ENCODE measurements around the gene ZMIZ1.

ZMIZ1 gene

DNA sequence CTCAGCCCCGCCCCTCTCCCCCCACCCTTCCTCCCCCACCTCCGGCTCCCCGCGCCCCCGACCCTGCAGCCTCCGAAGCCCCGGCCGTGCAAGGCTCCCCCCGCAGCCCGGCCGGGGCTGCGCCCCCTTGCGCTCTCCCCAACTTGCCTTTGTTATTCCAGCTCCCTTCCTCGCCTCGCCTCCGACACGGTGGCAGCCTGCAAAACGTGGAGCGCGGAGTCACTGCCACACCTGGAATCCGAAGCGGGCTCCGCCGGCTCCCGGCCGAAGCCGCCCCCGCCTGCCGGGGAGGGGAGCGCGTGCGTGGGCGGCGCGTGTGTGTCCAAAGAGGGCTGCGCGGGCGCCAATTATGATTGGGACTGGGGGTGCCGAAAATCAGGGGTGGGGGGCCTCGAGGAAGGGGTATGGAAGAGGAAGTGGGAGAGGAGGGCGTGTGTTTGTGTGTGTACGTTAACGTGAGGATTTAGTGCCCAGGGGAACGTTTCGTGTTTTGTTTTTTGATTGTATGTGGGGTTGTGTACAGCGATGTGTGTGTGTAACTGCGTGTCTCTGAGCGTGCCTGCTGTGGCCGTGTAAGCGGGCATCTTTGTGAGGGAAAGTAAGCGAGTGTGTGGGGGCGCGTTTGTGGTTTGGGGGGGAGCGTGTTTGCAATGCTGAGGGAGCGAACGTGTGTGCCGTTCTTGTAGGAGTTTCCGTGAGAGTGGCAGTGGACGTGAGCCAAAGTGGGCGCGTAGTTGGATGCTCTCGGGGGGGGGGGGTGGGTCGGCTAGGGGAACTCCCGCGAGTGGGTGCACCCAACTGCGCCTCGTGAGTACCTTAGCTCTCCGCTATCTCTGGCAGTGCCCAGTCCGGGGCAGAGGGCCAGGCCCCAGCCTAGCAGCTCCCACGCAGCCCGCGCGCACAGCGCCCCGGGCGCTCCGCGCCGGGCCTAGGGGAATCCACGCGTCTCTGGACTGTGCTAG is 1.2 kb upstream of the ZMIZ1 start:
- DNase-seq, result peak; percentile 78

DNA sequence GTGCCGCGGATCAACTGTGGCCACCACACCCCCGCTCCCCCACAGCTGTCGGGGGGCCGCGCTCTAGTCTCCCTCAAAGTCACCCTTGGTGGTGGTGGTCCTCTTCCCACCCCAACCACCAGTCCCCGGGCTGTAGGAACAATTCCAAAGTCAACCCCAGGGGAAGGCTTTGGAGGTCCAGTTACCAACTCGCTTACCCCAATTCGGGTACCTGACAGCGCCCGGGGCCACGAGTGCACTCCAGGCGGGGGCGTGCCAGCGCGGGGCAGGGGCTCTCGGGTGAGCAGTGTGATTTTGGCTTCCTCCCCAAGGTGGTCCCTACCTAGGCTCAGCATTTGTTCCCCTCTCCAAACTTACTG is 584 bp upstream of the ZMIZ1 start:
- DNase-seq, result no peak

- peak; percentile 43 for DNase-seq
These were observed 737 bp downstream of the ZMIZ1 start for GRCh38 chr10:79069325-79070080.

DNA sequence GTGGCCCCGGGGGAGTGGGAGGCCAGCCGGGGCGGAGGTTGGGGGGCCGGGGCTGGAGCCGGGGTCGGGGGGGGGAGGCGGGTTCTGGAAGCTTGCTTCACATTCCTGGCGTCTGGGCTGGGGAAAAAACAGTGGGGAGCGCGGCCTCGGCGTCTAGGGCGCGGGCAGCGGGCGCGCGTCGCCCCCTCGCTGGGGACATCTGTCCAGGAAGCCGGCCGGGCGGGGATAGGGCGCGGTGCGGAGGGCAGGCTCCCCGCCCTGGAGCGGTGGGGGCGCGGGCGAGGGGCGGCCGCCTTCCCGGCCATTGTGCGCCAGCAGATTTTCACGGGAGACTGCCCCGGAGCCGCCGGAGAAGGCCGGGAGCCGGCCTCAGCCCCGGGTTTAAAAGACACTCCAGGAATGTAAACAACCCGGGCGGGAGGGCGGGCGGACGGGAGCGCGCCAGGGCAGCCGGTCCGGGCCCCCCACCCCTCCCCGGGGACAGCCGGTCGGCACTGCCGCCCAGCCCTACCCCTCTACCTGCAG is 1.4 kb downstream of the ZMIZ1 start:
- DNase-seq, result no peak

DNA sequence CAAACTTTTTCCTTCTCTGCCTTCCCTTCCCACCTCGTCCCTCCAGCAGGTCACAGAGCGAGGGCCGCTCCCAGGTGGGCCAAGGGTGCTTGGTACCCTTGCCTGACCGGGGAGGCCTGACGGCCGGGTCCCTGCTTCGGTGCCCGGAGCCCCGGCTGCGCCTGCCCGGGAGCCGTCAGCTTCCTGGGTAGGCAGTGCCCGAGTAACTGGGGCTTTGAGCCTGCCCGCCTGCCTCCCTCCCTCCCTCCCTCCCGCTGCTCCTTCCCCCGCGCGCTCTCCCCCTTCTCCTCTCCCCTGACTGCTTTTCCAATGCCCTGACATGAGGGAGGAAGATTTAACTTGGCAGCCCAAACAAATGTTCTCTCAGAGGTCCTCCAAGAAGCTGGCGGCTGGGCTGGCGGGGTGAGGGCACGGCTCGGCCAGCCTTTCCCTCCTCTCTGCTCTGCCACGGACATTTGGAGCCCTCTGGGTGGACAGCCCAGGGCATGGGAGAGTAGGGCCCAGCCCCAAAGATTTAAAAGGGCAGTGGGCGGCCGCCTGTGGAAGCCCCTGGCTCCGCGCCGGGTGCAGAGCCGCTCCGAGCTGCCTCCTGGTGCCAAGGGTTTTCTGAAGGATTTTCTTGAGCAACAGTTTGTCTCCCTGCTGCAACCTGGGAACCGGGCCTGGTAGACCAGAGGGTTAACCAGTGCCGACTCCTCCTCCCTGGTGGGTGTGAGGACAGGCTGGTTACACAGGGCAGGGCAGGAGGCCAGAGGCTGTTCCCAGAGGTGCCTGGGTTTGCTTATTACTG is 2.0 kb downstream of the ZMIZ1 start:
- DNase-seq, result peak; percentile 18

GRCh38 chr10:79071396-79071923 is 2.7 kb downstream of the ZMIZ1 start:
- no peak for DNase-seq

GRCh38 chr10:79072041-79072441 is 3.3 kb downstream of the ZMIZ1 start:
- no peak for DNase-seq

DNA sequence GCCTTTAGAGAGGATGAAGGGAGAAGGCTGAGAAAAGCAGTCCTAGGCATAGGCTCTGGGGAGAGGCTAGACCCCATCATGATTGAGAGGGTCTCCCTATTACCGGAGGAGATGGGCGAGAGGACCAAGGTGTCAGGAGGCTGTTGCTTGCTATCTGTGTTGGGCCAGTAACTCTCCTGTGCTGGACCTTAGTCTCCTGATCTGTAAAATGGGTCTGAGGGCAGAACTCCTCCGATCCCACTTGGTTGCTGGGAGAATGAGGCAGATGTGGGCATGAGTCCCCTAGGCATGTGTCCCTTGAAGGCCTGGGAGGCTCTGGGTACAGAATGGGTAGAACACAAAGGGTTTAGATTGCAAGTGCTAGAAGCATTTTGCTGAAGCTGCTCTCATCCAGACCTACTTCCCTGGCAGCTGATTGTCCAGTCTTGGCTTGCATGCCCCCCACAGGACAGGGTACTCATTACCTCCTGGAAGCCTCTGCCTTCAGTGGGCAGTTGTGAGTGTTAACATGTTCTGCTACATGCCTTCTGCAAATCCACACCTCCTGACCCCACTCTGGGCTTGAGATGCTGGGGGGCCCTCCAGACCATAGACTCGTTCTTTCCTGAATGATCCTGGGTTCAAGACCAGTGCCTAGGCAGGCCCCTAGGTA is 4.4 kb downstream of the ZMIZ1 start:
- DNase-seq, result no peak

DNA sequence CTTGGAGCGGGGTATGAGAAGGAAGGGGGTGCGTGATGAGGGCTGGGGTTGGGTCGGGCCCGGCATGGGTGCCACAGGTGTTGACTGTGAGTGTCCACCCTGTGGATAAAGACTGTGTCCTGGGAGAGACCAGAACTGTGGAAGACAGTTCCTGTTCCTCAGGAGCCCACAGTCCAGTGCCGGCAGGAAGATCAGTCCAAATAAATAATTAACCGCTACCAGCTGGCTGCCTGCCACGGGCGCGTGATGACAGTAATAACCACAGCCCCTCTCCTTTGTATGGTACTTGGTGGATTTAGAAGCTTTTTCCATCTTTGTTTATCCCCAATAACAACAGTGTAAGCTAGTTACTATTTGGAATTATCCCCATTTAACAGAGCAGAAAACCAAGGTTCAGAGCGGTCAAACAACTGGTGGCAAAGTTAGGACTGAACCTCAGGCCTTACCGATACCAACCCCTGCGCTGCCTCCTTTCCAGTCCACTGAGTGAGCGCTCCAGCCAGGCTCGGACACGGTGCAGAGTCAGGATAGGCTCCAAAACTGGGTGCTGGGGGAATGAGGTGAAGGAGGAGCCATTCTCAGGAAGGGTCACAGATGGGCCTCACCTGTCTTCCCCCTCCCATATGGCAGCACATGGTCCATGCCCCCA is 5.1 kb downstream of the ZMIZ1 start:
- DNase-seq, result no peak

DNA sequence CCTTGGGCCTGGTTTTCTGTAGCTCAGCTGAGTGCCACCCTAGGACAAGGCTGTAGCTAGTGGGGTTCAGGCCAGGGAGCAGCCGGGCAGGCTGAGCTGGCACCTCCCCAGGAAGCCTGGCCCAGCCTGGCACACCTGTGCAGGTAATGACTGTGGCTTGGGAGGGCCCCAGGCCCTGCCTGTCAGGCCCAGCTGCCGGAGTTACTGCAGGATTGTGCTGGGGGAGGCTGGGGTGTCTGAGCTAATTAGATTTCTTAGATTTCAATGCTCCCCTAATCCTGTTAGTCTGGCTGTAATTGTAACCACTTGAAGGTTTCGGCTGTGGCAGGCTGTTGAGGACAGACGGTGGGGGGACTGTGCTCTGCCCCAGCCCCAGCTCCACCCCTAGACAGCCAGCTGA is 6.0 kb downstream of the ZMIZ1 start:
- DNase-seq, result no peak

DNA sequence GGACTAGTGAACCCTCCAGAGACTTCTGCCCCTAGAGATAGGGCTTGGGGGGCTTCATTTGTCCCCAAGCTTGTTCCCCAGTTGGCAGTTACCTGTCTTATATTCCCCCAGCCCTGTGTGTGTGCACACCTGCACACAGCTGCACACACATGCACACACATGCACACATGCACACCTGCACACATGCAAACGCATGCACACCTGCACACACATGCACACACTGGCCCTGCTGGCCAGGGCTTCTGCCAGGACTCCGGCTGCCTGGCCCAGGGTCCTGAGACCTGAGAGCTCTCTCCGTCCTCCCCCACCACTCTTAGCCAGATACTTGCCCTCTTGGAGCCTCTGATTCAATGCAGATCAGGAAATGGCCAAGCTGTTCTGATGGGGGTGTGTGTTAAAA is 6.7 kb downstream of the ZMIZ1 start:
- no peak for DNase-seq

DNA sequence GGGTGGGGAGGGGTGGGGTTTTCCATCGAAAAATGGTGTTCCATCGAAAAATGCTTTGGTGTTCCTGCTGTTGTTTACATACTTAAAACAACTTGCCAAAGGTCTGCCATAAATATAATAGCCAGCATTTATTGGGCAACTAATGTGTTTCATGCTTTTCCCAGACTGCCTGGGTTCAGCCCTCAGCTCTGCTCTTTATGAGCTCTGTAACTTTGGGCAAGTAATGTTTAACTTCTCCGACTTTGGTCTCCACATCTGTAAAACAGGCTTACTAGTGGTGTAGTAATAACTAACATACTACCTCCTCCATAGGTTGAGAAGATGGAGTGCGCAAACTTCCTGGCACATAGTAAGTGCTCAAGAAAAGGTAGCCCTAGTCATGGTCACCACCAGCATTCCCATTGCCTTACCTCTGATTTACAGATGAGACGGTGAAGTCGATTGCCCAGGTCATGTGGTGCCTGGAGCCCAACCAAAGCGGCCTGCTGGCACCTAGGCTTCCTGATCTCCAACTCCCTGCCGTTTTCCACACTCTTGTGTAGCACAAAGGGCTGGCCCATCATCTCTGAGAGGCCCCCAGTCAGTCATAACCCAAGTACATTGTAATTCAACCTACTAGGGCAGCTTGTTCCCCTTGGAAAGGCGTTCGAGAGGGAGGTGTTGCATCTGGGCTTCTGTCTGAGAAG is 8.9 kb downstream of the ZMIZ1 start:
- no peak for DNase-seq

DNA sequence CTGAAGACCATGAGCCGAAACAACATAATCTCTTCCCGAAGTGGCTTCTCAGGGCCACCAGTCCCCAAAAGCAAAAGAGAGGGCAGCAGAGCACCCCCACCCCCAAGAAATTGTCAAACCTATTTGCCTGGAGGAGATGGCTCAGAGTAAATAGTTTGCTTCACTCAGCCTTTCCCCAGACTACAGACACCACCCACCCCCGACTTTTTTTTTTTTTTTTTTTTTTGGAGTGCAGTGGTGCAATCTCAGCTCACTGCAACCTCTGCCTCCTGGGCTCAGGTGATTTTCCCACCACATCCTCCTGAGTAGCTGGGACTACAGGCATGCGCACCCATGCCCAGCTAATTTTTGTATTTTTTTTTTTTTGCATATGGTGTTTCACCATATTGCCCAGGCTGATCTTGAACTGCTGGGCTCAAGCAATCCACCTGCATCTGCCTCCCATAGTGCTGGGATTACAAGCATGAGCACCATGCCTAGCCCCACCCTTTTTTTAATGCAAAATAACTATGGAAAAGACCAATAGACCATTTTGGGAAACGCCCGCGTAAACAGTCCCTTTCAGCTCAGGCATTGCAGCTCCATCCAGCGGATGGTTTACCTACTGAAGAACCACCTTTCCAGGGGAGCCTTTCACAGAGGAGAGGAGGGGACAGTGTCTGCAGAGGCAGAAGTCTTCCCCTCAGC is 9.7 kb downstream of the ZMIZ1 start:
- no peak for DNase-seq

- no peak for DNase-seq
These were observed 10.3 kb downstream of the ZMIZ1 start for GRCh38 chr10:79079054-79079397.

DNA sequence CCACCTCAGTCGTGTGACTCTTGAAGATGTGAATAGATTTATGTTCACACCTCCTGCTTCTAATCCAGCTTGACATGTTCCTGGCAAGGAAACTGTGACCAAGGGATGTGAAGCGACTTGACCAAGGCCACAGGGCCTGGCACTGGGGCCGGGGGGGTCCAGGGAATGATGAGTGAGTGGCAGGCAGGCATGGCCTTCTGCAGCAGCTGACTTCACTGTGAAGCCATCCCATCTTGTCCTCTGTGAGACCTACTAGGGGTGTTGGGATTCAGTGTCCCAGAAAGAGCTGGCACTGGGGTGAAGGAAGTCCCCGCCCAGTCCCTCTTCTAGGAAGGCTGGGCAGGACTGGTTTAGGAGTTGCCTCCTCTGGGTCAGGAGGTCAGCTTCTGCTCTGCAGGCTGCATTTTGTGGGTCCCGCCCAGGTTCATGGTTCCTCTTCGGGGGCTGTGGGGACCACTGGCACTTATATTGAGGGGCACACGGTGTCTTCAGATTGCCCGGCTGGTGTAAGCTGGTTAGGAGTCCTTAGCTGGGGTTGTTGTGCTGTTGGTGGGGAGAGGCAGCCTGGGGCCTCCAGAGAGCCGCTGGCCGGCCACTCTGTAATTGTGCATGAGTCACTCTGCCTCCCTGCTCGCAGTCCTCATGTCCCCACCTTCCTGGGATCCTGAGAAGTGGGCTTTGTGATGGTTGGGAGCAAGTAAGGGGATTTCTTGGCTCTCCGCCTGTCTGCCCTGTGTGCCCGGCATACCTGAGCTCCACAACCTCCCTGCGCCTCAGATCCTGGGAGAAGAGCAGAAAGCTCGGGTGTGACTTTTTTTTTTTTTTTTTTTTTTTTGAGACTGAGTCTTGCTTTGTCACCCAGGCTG is 11.0 kb downstream of the ZMIZ1 start:
- no peak for DNase-seq

GRCh38 chr10:79081353-79082034 is 12.7 kb downstream of the ZMIZ1 start:
- DNase-seq, result no peak

GRCh38 chr10:79082035-79082373 is 13.2 kb downstream of the ZMIZ1 start:
- no peak for DNase-seq

- no peak for DNase-seq
These were observed 14.1 kb downstream of the ZMIZ1 start for GRCh38 chr10:79082631-79083596.

Data from CD4-positive, alpha-beta T cell treated with Interferon gamma for 1 hour (primary cell).